SU-DHL-6 (cell line): ENCODE results near the gene CNFN.

Experiments used
- CTCF ChIP-seq: fragments of 200-600 bp; sonication (generic); IDR thresholded peaks from one replicate; pipeline ENCODE4 v1.5.1; 2017; ENCODE audit warnings: antibody characterized with exemption, mild to moderate bottlenecking, low read length, moderate library complexity; ENCODE audit not compliant: insufficient read depth, poor library complexity, severe bottlenecking
- EZH2phosphoT487 ChIP-seq: fragments of 200-600 bp; sonication (generic), shearing (Covaris generic); conservative IDR thresholded peaks from 2 replicates; pipeline ENCODE4 v1.6.1; 2018; ENCODE audit warnings: mild to moderate bottlenecking, antibody characterized with exemption, low read length, moderate library complexity, mixed read lengths

- TF ChIP-seq CTCF (no peak), EZH2phosphoT487 (no peak)
These were observed 36.6 kb downstream of the CNFN start for GRCh38 chr19:42353341-42354015.
